Measurements from ENCODE around the gene NFATC2.

DNA sequence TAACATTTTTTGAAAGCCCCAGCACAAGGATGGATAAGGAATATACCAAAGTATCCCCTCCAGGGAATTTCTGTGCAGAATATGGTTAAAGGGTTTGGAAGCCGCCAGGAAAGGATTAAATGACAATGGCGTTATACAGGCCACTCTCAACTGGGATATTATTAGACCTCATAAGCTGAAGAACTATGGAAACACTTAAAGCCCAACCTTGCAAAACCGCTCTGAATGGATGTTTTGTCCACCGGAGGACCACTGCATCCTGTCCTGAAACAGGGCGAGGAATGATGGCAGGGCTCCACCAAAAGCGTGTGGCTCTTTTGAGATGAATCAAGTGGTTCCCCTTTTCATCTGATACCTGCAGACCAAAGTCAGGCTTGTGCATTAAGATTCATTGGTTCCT lies 32.4 kb downstream of the NFATC2 start:
- TF ChIP-seq, protein P1, sequence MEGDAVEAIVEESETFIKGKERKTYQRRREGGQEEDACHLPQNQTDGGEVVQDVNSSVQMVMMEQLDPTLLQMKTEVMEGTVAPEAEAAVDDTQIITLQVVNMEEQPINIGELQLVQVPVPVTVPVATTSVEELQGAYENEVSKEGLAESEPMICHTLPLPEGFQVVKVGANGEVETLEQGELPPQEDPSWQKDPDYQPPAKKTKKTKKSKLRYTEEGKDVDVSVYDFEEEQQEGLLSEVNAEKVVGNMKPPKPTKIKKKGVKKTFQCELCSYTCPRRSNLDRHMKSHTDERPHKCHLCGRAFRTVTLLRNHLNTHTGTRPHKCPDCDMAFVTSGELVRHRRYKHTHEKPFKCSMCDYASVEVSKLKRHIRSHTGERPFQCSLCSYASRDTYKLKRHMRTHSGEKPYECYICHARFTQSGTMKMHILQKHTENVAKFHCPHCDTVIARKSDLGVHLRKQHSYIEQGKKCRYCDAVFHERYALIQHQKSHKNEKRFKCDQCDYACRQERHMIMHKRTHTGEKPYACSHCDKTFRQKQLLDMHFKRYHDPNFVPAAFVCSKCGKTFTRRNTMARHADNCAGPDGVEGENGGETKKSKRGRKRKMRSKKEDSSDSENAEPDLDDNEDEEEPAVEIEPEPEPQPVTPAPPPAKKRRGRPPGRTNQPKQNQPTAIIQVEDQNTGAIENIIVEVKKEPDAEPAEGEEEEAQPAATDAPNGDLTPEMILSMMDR (IDR thresholded peaks at IDR 0.05; ENCODE audit: insufficient read depth, low read length) = no peak
- TF ChIP-seq POLR2AphosphoS5 (IDR thresholded peaks at IDR 0.05; ENCODE audit: low read depth) (no peak), GABPA (IDR thresholded peaks at IDR 0.05; ENCODE audit: low read depth) (no peak)
- TF ChIP-seq, protein P2, sequence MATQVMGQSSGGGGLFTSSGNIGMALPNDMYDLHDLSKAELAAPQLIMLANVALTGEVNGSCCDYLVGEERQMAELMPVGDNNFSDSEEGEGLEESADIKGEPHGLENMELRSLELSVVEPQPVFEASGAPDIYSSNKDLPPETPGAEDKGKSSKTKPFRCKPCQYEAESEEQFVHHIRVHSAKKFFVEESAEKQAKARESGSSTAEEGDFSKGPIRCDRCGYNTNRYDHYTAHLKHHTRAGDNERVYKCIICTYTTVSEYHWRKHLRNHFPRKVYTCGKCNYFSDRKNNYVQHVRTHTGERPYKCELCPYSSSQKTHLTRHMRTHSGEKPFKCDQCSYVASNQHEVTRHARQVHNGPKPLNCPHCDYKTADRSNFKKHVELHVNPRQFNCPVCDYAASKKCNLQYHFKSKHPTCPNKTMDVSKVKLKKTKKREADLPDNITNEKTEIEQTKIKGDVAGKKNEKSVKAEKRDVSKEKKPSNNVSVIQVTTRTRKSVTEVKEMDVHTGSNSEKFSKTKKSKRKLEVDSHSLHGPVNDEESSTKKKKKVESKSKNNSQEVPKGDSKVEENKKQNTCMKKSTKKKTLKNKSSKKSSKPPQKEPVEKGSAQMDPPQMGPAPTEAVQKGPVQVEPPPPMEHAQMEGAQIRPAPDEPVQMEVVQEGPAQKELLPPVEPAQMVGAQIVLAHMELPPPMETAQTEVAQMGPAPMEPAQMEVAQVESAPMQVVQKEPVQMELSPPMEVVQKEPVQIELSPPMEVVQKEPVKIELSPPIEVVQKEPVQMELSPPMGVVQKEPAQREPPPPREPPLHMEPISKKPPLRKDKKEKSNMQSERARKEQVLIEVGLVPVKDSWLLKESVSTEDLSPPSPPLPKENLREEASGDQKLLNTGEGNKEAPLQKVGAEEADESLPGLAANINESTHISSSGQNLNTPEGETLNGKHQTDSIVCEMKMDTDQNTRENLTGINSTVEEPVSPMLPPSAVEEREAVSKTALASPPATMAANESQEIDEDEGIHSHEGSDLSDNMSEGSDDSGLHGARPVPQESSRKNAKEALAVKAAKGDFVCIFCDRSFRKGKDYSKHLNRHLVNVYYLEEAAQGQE (IDR thresholded peaks at IDR 0.05; ENCODE audit: insufficient replicate concordance, low read depth) = no peak

Measured in HL-60 (cell line).